Measurements from ENCODE around the gene ZFAND2B.

GRCh38 chr2:219160186-219161017, 46.2 kb upstream of the ZFAND2B start, which contains the start of gene NHEJ1:
- TF ChIP-seq CTCF (IDR thresholded peaks at IDR 0.05) (peak in 1 of 3 donors; percentile 96), POLR2A (IDR thresholded peaks at IDR 0.05) (no peak)

Measured in lower leg skin (tissue), 3 donors.